SK-N-SH treated with all-trans-retinoic acid at 6 μM for 48 hours (cell line): ENCODE measurements around the gene NUBPL.

ENCODE experiments used
- ATAC-seq: fragments of 200-7000 bp; cut with Tn5 transposase; 3 replicates; pipeline ENCODE4 v1.9.1; 2020; ENCODE audit warnings: mild to moderate bottlenecking, moderate library complexity
- ARNTL ChIP-seq: fragments of 450-650 bp; formaldehyde crosslinking; IDR thresholded peaks from 2 replicates; pipeline ENCODE4 v1.5.0; 2020; ENCODE audit warnings: low read depth, mild to moderate bottlenecking, moderate library complexity, borderline replicate concordance
- CSDC2 ChIP-seq: fragments of 250-450 bp; sonication (Bioruptor Pico); IDR thresholded peaks from 2 replicates; pipeline ENCODE4 v1.5.0; 2020; ENCODE audit warnings: mild to moderate bottlenecking, moderate library complexity
- ESRRG ChIP-seq: fragments of 250-450 bp; sonication (Bioruptor Pico); IDR thresholded peaks from 2 replicates; pipeline ENCODE4 v1.6.1; 2021; ENCODE audit warnings: mild to moderate bottlenecking
- GLIS3 ChIP-seq: fragments of 250-450 bp; sonication (Bioruptor Pico); IDR thresholded peaks from 2 replicates; pipeline ENCODE4 v1.5.0; 2020; ENCODE audit warnings: mild to moderate bottlenecking, moderate library complexity
- OSR1 ChIP-seq: fragments of 250-450 bp; sonication (Bioruptor Pico); IDR thresholded peaks from 2 replicates; pipeline ENCODE4 v1.8.0; 2022; ENCODE audit warnings: moderate library complexity, mild to moderate bottlenecking, inconsistent platforms
- PPARA ChIP-seq: fragments of 250-450 bp; sonication (Bioruptor Pico); IDR thresholded peaks from 2 replicates; pipeline ENCODE4 v1.5.0; 2020; ENCODE audit warnings: mild to moderate bottlenecking, borderline replicate concordance
- RARB ChIP-seq: fragments of 250-450 bp; sonication (Bioruptor Pico); IDR thresholded peaks from 2 replicates; pipeline ENCODE4 v1.8.0; 2021; ENCODE audit warnings: mild to moderate bottlenecking, moderate library complexity
- SNAI2 ChIP-seq: fragments of 250-450 bp; sonication (Bioruptor Pico); IDR thresholded peaks from 2 replicates; pipeline ENCODE4 v1.5.0; 2020; ENCODE audit warnings: mild to moderate bottlenecking, moderate library complexity
- TCF4 ChIP-seq: fragments of 250-450 bp; sonication (Bioruptor Pico); IDR thresholded peaks from 2 replicates; pipeline ENCODE4 v1.8.0; 2021; ENCODE audit warnings: mild to moderate bottlenecking, moderate library complexity, borderline replicate concordance
- TOX ChIP-seq: fragments of 250-450 bp; sonication (Bioruptor Pico); IDR thresholded peaks from 2 replicates; pipeline ENCODE4 v1.8.0; 2021; ENCODE audit warnings: mild to moderate bottlenecking, moderate library complexity, borderline replicate concordance
- ZC3H10 ChIP-seq: fragments of 250-450 bp; sonication (Bioruptor Pico); IDR thresholded peaks from 2 replicates; pipeline ENCODE4 v1.5.1; 2021; ENCODE audit warnings: mild to moderate bottlenecking, moderate library complexity
- ZFP3 ChIP-seq: fragments of 250-450 bp; sonication (Bioruptor Pico); IDR thresholded peaks from 2 replicates; pipeline ENCODE4 v1.5.0; 2020; ENCODE audit warnings: mild to moderate bottlenecking, moderate library complexity
- ZNF70 ChIP-seq: fragments of 450-650 bp; formaldehyde crosslinking; IDR thresholded peaks from 2 replicates; pipeline ENCODE4 v1.5.0; 2020; ENCODE audit warnings: mild to moderate bottlenecking, moderate library complexity
- ZNF8 ChIP-seq: fragments of 450-650 bp; formaldehyde crosslinking; IDR thresholded peaks from 2 replicates; pipeline ENCODE4 v1.5.0; 2020; ENCODE audit warnings: mild to moderate bottlenecking, moderate library complexity
- TF ChIP-seq, protein P1 (sequence below): fragments of 250-450 bp; sonication (Bioruptor Pico); IDR thresholded peaks from 2 replicates; pipeline ENCODE4 v1.8.0; 2020; ENCODE audit warnings: mild to moderate bottlenecking, moderate library complexity, borderline replicate concordance
- TF ChIP-seq, protein P2 (sequence below): fragments of 250-450 bp; sonication (Bioruptor Pico); IDR thresholded peaks from 2 replicates; pipeline ENCODE4 v1.8.0; 2021; ENCODE audit warnings: low read depth, mild to moderate bottlenecking, moderate library complexity, borderline replicate concordance
- TF ChIP-seq, protein P3 (sequence below): fragments of 250-450 bp; sonication (Bioruptor Pico); IDR thresholded peaks from 2 replicates; pipeline ENCODE4 v1.5.1; 2021; ENCODE audit warnings: mild to moderate bottlenecking, moderate library complexity
- TF ChIP-seq, protein P4 (sequence below): fragments of 250-450 bp; sonication (Bioruptor Pico); IDR thresholded peaks from 2 replicates; pipeline ENCODE4 v1.5.0; 2020; ENCODE audit warnings: mild to moderate bottlenecking, moderate library complexity

The NUBPL gene

DNA sequence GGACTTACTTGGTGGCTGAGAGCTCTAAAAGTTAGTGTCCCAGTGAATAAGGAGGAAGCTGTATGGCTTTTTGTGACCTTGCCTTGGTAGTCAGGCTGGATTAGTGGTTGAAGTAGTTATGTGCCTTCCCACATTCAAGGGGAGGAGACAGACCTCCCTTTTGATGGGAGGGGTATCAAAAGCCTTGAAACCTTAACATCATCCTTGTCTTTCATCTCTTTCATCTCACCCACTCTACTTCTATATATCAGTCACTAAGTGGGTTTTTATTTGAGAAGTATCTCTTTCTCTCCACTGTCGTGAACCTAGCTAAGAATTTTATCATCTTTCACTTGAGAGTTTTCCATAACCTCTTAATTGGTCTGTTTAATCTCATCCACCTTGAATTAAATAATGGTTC, 15.7 kb downstream of the NUBPL start (continued):
- TF ChIP-seq, protein P1, sequence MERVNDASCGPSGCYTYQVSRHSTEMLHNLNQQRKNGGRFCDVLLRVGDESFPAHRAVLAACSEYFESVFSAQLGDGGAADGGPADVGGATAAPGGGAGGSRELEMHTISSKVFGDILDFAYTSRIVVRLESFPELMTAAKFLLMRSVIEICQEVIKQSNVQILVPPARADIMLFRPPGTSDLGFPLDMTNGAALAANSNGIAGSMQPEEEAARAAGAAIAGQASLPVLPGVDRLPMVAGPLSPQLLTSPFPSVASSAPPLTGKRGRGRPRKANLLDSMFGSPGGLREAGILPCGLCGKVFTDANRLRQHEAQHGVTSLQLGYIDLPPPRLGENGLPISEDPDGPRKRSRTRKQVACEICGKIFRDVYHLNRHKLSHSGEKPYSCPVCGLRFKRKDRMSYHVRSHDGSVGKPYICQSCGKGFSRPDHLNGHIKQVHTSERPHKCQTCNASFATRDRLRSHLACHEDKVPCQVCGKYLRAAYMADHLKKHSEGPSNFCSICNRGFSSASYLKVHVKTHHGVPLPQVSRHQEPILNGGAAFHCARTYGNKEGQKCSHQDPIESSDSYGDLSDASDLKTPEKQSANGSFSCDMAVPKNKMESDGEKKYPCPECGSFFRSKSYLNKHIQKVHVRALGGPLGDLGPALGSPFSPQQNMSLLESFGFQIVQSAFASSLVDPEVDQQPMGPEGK (CRISPR knock-in tag), result no peak
- TF ChIP-seq ARNTL (CRISPR knock-in tag), result no peak
- TF ChIP-seq ZFP3 (CRISPR knock-in tag), result no peak
- TF ChIP-seq TCF4 (CRISPR knock-in tag), result no peak
- TF ChIP-seq ESRRG (CRISPR knock-in tag), result no peak
- no peak for TF ChIP-seq ZNF8 (CRISPR knock-in tag)
- no peak for TF ChIP-seq OSR1 (CRISPR knock-in tag)
- TF ChIP-seq SNAI2 (CRISPR knock-in tag), result no peak
- TF ChIP-seq ZNF70 (CRISPR knock-in tag), result no peak
- no peak for TF ChIP-seq CSDC2 (CRISPR knock-in tag)

DNA sequence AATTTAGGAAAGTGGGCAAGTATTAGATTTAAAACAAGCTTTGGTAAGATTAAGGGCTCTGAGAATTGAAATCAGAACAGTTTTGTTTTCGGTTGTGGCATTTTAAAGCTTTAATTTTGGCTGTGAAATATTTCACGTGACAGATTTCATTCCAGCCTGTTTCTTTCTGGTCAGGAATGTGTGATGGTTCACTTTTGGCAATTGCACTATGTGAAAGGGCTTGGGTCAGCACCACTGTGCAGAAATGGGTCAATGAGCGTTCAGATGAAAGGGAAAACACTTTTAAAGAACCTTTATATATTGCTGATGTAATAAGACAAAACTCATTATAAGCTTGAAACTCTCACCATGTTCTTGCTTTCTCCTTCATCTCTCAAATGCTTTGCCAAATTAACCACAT, 17.1 kb downstream of the NUBPL start:
- TF ChIP-seq, protein P2, sequence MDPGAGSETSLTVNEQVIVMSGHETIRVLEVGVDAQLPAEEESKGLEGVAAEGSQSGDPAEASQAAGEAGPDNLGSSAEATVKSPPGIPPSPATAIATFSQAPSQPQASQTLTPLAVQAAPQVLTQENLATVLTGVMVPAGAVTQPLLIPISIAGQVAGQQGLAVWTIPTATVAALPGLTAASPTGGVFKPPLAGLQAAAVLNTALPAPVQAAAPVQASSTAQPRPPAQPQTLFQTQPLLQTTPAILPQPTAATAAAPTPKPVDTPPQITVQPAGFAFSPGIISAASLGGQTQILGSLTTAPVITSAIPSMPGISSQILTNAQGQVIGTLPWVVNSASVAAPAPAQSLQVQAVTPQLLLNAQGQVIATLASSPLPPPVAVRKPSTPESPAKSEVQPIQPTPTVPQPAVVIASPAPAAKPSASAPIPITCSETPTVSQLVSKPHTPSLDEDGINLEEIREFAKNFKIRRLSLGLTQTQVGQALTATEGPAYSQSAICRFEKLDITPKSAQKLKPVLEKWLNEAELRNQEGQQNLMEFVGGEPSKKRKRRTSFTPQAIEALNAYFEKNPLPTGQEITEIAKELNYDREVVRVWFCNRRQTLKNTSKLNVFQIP (CRISPR knock-in tag), result no peak
- no peak for TF ChIP-seq GLIS3
- no peak for TF ChIP-seq ESRRG (CRISPR knock-in tag)
- no peak for TF ChIP-seq OSR1 (CRISPR knock-in tag)
- TF ChIP-seq, protein P3, sequence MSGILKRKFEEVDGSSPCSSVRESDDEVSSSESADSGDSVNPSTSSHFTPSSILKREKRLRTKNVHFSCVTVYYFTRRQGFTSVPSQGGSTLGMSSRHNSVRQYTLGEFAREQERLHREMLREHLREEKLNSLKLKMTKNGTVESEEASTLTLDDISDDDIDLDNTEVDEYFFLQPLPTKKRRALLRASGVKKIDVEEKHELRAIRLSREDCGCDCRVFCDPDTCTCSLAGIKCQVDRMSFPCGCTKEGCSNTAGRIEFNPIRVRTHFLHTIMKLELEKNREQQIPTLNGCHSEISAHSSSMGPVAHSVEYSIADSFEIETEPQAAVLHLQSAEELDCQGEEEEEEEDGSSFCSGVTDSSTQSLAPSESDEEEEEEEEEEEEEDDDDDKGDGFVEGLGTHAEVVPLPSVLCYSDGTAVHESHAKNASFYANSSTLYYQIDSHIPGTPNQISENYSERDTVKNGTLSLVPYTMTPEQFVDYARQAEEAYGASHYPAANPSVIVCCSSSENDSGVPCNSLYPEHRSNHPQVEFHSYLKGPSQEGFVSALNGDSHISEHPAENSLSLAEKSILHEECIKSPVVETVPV (CRISPR knock-in tag), result no peak
- no peak for ATAC-seq

DNA sequence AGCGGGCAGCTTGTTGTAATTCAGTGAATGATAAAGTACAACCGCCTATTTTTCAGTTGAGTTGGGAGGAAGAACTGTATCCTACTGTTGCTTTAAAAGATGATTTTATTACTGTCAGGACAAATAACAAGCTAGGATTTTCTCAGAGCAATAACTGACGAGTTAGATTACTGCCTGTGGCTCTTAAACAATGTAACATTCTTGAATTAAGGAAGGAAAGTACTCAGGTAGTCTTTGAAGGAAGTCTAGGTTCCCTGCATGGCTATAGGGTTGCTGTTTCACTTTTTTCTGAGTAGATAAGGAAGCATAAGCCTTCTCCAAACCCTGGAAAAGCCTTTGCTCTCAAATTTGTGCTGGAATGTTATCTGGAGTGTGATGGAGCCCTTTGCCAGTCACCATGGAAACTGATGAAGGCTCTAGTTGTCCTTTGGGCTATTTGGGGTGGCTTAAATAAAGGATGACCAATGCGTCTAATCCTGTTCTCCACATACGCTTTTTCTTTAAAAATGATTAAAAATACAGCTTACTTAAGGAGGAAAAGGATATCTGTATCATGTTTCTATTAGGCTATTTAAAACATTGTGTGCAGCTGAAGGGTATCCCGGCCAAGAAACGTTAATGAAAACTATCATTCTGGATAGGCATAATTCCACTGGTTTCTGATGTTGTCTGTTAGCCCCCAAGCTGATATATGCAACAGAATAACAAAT, 17.7 kb downstream of the NUBPL start:
- ATAC-seq, result no peak
- no peak for TF ChIP-seq TOX (CRISPR knock-in tag)
- TF ChIP-seq RARB (CRISPR knock-in tag), result no peak
- TF ChIP-seq ZC3H10 (CRISPR knock-in tag), result no peak

DNA sequence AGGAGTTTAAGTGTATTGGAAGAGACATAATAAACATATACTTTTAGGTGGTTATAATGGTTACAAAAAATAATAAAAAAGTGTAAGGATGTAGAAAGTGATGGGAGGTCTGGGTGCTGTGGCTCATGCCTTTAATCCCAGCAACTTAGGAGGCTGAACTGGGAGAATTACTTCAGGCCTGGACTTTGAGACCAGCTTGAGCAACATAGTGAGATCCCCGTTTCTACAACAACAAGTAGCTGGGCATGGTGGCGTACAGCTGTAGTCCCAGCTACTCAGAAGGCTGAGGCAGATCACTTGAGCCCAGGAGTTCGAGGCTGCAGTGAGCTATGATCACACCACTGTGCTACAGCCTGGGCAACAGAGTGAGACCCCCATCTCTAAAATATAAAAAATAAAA, 19.0 kb downstream of the NUBPL start:
- TF ChIP-seq, protein P2 (CRISPR knock-in tag), result no peak
- TF ChIP-seq ZNF8 (CRISPR knock-in tag) (no peak), OSR1 (CRISPR knock-in tag) (no peak), TOX (CRISPR knock-in tag) (no peak), ARNTL (CRISPR knock-in tag) (no peak), ZC3H10 (CRISPR knock-in tag) (no peak), CSDC2 (CRISPR knock-in tag) (no peak), PPARA (no peak)
- TF ChIP-seq, protein P4, sequence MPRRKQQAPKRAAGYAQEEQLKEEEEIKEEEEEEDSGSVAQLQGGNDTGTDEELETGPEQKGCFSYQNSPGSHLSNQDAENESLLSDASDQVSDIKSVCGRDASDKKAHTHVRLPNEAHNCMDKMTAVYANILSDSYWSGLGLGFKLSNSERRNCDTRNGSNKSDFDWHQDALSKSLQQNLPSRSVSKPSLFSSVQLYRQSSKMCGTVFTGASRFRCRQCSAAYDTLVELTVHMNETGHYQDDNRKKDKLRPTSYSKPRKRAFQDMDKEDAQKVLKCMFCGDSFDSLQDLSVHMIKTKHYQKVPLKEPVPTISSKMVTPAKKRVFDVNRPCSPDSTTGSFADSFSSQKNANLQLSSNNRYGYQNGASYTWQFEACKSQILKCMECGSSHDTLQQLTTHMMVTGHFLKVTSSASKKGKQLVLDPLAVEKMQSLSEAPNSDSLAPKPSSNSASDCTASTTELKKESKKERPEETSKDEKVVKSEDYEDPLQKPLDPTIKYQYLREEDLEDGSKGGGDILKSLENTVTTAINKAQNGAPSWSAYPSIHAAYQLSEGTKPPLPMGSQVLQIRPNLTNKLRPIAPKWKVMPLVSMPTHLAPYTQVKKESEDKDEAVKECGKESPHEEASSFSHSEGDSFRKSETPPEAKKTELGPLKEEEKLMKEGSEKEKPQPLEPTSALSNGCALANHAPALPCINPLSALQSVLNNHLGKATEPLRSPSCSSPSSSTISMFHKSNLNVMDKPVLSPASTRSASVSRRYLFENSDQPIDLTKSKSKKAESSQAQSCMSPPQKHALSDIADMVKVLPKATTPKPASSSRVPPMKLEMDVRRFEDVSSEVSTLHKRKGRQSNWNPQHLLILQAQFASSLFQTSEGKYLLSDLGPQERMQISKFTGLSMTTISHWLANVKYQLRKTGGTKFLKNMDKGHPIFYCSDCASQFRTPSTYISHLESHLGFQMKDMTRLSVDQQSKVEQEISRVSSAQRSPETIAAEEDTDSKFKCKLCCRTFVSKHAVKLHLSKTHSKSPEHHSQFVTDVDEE, result no peak
- TF ChIP-seq, all 23 proteins: peak for 0
- no peak for ATAC-seq
